HCT116 (cell line): Measurements from ENCODE around the gene SRPK3. TPM values are rescaled to one million over a fixed set of nuclear protein-coding genes. Genes with fewer than 3 reads are reported as not detected.

Experiments used
- ATAC-seq: fragments of 200-7000 bp; cut with Tn5 transposase; 2 replicates; pipeline ENCODE4 v1.9.1; 2020; ENCODE audit warnings: mild to moderate bottlenecking, moderate library complexity
- BruUV-seq: library from RNA; stranded (reverse); fragments of 400-500 nt; replicated peaks from 2 replicates; lab custom pipeline; 2021; lab: Mats Ljungman, UMichigan
- CTCF ChIA-PET: fragments of 300-600 bp; sonication (Branson Sonifier 250); formaldehyde crosslinking; loops from one replicate; lab custom pipeline; 2021; ENCODE audit warnings: antibody characterized with exemption; lab: Charles Lee
- POLR2A ChIA-PET: fragments of 300-600, 350-600 bp; sonication (Branson Sonifier 250); formaldehyde crosslinking; loops from one replicate; lab custom pipeline; 2021; ENCODE audit warnings: antibody characterized with exemption; lab: Charles Lee
- RAD21 ChIA-PET, 2 experiments: fragments of 300-600 bp; sonication (Branson Sonifier 250); formaldehyde crosslinking; loops; one replicate each; lab custom pipeline; 2023; ENCODE audit warnings: low total read pairs in 2 of 2; ENCODE audit not compliant: uncharacterized antibody in 2 of 2, unreplicated experiment in 2 of 2, low non-redundant PET in 1 of 2; lab: Charles Lee
- DNase-seq: peaks from one replicate; pipeline ENCODE4 v3.0.0-alpha.2; 2010; ENCODE audit warnings: low read depth, low spot score
- H2AFZ ChIP-seq: fragments of 200-600 bp; shearing (Covaris generic), sonication (generic); 2 replicates; pipeline ENCODE4 v1.6.1; 2017; ENCODE audit warnings: low read depth, mixed run types, mixed read lengths, antibody characterized with exemption, low read length; ENCODE audit not compliant: poor library complexity, severe bottlenecking
- H3K27ac ChIP-seq: 2 replicates; pipeline ENCODE4 v1.5.1; 2012; ENCODE audit warnings: low read depth, low read length
- H3K27me3 ChIP-seq: fragments of 200-600 bp; sonication (generic); 2 replicates; pipeline ENCODE4 v1.6.1; 2016; ENCODE audit warnings: mixed run types, low read length, mixed read lengths; ENCODE audit not compliant: insufficient read depth
- H3K36me3 ChIP-seq, 2 experiments: fragments of 200-500 bp in 1 of 2; fragments of 200-600 bp in 1 of 2; sonication (Bioruptor generic) in 1 of 2; sonication (generic) in 1 of 2; 2 replicates each; pipeline versions ENCODE4 v1.5.1 to v1.6.1; 2014 to 2016; ENCODE audit warnings: low read length in 2 of 2, inconsistent platforms in 1 of 2, mixed read lengths in 1 of 2, mixed run types in 1 of 2; ENCODE audit not compliant: insufficient read depth in 2 of 2, control insufficient read depth in 1 of 2
- H3K4me1 ChIP-seq, 2 experiments: fragments of 200-600 bp in 1 of 2; sonication (generic) in 1 of 2; 2 replicates each; pipeline versions ENCODE4 v1.5.1 to v1.6.1; 2012 to 2017; ENCODE audit warnings: low read length in 2 of 2, inconsistent platforms in 1 of 2, mild to moderate bottlenecking in 1 of 2, mixed read lengths in 1 of 2, mixed run types in 1 of 2, moderate library complexity in 1 of 2; ENCODE audit not compliant: insufficient read depth in 2 of 2, control insufficient read depth in 1 of 2
- H3K4me2 ChIP-seq: fragments of 200-600 bp; sonication (generic); 2 replicates; pipeline ENCODE4 v1.6.1; 2017; ENCODE audit warnings: mixed run types, low read length, mixed read lengths
- H3K4me3 ChIP-seq, 2 experiments: fragments of 200-600 bp in 1 of 2; sonication (generic) in 1 of 2; replicated peaks in 1 of 2; 2 replicates each; pipeline ENCODE4 v1.5.1; 2011 to 2016; ENCODE audit warnings: low read length in 2 of 2, control low read depth in 1 of 2, low read depth in 1 of 2, mild to moderate bottlenecking in 1 of 2, mixed read lengths in 1 of 2, mixed run types in 1 of 2
- H3K79me2 ChIP-seq: fragments of 200-600 bp; sonication (generic); 2 replicates; pipeline ENCODE4 v1.6.1; 2017; ENCODE audit warnings: mild to moderate bottlenecking, mixed run types, low read length, moderate library complexity, mixed read lengths; ENCODE audit not compliant: insufficient read depth
- H3K9ac ChIP-seq: fragments of 200-600 bp; sonication (generic); 2 replicates; pipeline ENCODE4 v1.6.1; 2016; ENCODE audit warnings: low read length, mixed read lengths
- H3K9me2 ChIP-seq: fragments of 200-600 bp; sonication (generic), shearing (Covaris generic); 2 replicates; pipeline ENCODE4 v1.6.1; 2017; ENCODE audit warnings: mixed run types, mild to moderate bottlenecking, moderate library complexity; ENCODE audit not compliant: insufficient read depth
- H3K9me3 ChIP-seq, 2 experiments: fragments of 200-500 bp in 1 of 2; fragments of 200-600 bp in 1 of 2; sonication (Bioruptor generic) in 1 of 2; sonication (generic) in 1 of 2; 2 replicates each; pipeline ENCODE4 v1.6.1; 2014 to 2017; ENCODE audit warnings: low read length in 2 of 2, mixed read lengths in 2 of 2, inconsistent platforms in 1 of 2, low read depth in 1 of 2, mild to moderate bottlenecking in 1 of 2, mixed run types in 1 of 2, moderate library complexity in 1 of 2; ENCODE audit not compliant: control insufficient read depth in 1 of 2, insufficient read depth in 1 of 2
- H4K20me1 ChIP-seq: fragments of 200-600 bp; sonication (generic), shearing (Covaris generic); 2 replicates; pipeline ENCODE4 v1.6.1; 2017; ENCODE audit warnings: mixed run types, mild to moderate bottlenecking, moderate library complexity; ENCODE audit not compliant: insufficient read depth
- CEBPB ChIP-seq: IDR thresholded peaks from 2 replicates; pipeline ENCODE4 v1.6.1; 2012; ENCODE audit warnings: low read depth
- EZH2 ChIP-seq: fragments of 200-600 bp; sonication (generic); IDR thresholded peaks from 2 replicates; pipeline ENCODE4 v1.6.1; 2017; ENCODE audit warnings: antibody characterized with exemption, mixed run types
- POLR2AphosphoS5 ChIP-seq: IDR thresholded peaks from 2 replicates; pipeline ENCODE4 v1.6.1; 2011; ENCODE audit warnings: mild to moderate bottlenecking, low read depth, low read length, moderate library complexity
- SP1 ChIP-seq: IDR thresholded peaks from 2 replicates; pipeline ENCODE4 v1.6.1; 2012; ENCODE audit warnings: low read depth
- SRF ChIP-seq: IDR thresholded peaks from 2 replicates; pipeline ENCODE4 v1.6.1; 2012; ENCODE audit warnings: low read depth
- ZNF274 ChIP-seq: fragments of 200-500 bp; sonication (Bioruptor generic); IDR thresholded peaks from 2 replicates; pipeline ENCODE4 v1.6.1; 2014; ENCODE audit warnings: mild to moderate bottlenecking, low read depth, low read length, inconsistent platforms
- intact Hi-C: fragments of 100-400 bp; cut with micrococcal nuclease; formaldehyde crosslinking; loops from 2 replicates; pipeline ENCODE4 v1.10.0; 2022
- total RNA-seq: library from RNA; stranded (reverse); gene quantifications from one replicate; pipeline ENCODE4 v1.2.1, GENCODE V29; 2021; ENCODE audit not compliant: unreplicated experiment
- TF ChIP-seq, protein P1 (sequence below): IDR thresholded peaks from 2 replicates; pipeline ENCODE4 v1.6.1; 2011; ENCODE audit warnings: mild to moderate bottlenecking, low read length, moderate library complexity; ENCODE audit not compliant: insufficient replicate concordance; ENCODE audit errors: extremely low read depth
- TF ChIP-seq, protein P2 (sequence below): IDR thresholded peaks from 2 replicates; pipeline ENCODE4 v1.6.1; 2012

SRPK3 gene
- total RNA-seq, 1 experiment from 2014 or later = not detected

- TF ChIP-seq, protein P1, sequence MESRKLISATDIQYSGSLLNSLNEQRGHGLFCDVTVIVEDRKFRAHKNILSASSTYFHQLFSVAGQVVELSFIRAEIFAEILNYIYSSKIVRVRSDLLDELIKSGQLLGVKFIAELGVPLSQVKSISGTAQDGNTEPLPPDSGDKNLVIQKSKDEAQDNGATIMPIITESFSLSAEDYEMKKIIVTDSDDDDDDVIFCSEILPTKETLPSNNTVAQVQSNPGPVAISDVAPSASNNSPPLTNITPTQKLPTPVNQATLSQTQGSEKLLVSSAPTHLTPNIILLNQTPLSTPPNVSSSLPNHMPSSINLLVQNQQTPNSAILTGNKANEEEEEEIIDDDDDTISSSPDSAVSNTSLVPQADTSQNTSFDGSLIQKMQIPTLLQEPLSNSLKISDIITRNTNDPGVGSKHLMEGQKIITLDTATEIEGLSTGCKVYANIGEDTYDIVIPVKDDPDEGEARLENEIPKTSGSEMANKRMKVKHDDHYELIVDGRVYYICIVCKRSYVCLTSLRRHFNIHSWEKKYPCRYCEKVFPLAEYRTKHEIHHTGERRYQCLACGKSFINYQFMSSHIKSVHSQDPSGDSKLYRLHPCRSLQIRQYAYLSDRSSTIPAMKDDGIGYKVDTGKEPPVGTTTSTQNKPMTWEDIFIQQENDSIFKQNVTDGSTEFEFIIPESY = no peak
- TF ChIP-seq SP1 = no peak
- no peak for TF ChIP-seq EZH2
Measured at GRCh38 chrX:153801669-153802068, 20.8 kb downstream of the SRPK3 start (continued).

- H3K4me2 ChIP-seq = no peak overlapping the region
- BruUV-seq = no TSS peak
- no peaks in the 10 kb centered on the region for H3K79me2 ChIP-seq
- H3K36me3 ChIP-seq = peaks cover 0 to 6% of the 10 kb centered on the region in 2 experiments; a peak in 1 of 4 replicates
- H3K27ac ChIP-seq = no peak overlapping the region
- TF ChIP-seq EZH2 = no peak
- no peak for TF ChIP-seq CEBPB
- TF ChIP-seq SRF = no peak
- TF ChIP-seq POLR2AphosphoS5 = no peak
- TF ChIP-seq ZNF274 = no peak
- TF ChIP-seq, protein P2, sequence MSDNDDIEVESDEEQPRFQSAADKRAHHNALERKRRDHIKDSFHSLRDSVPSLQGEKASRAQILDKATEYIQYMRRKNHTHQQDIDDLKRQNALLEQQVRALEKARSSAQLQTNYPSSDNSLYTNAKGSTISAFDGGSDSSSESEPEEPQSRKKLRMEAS = no peak
- TF ChIP-seq, all 23 proteins: peak for 0
- H4K20me1 ChIP-seq = no peaks in the 10 kb centered on the region
- ChIA-PET CTCF (no interaction called here), RAD21 (no interaction called here), POLR2A (no interaction called here)
- no peaks in the 10 kb centered on the region for H3K9me2 ChIP-seq
- H3K4me1 ChIP-seq = no peaks in the 10 kb centered on the region
- no peak for DNase-seq
- no peak for ATAC-seq
- no peak overlapping the region for H3K4me3 ChIP-seq
- intact Hi-C loops = no loop called here
- no peak overlapping the region for H3K9ac ChIP-seq
- H3K27me3 ChIP-seq = no peaks in the 10 kb centered on the region
- H2AFZ ChIP-seq = no peak overlapping the region
- H3K9me3 ChIP-seq = no peaks in the 10 kb centered on the region
Measured at GRCh38 chrX:153802513-153803045, 21.7 kb downstream of the SRPK3 start.
